IgD-negative memory B cell (primary cell): ENCODE results near the gene BCOR. TPM values are rescaled to one million over a fixed set of nuclear protein-coding genes. Genes with fewer than 3 reads are reported as not detected.

Experiments used
- H3K27ac Mint-ChIP-seq, 3 donors: one replicate each; pipeline ENCODE4 v1.8.0; 2020 to 2022; ENCODE audit warnings: mild to moderate bottlenecking in 3 of 3, mixed read lengths in 3 of 3, moderate library complexity in 1 of 3
- H3K27me3 Mint-ChIP-seq: one replicate; pipeline ENCODE4 v1.8.0; 2021; ENCODE audit warnings: mixed read lengths
- H3K36me3 Mint-ChIP-seq: one replicate; pipeline ENCODE4 v1.8.0; 2020; ENCODE audit warnings: mild to moderate bottlenecking, mixed read lengths
- H3K4me1 Mint-ChIP-seq, 3 donors: one replicate each; pipeline ENCODE4 v1.8.0; 2020 to 2022; ENCODE audit warnings: mixed read lengths in 3 of 3, mild to moderate bottlenecking in 1 of 3
- H3K4me3 Mint-ChIP-seq, 4 donors: one replicate each; pipeline ENCODE4 v1.8.0; 2020 to 2022; ENCODE audit warnings: mild to moderate bottlenecking in 4 of 4, mixed read lengths in 4 of 4, moderate library complexity in 3 of 4
- H3K9me3 Mint-ChIP-seq, 3 donors: one replicate each; pipeline ENCODE4 v1.8.0; 2020 to 2021; ENCODE audit warnings: mixed read lengths in 3 of 3, mild to moderate bottlenecking in 1 of 3
- polyA plus RNA-seq: library from polyadenylated mRNA; unstranded; fragments of 300-500 nt; fragmentation: Illumina TruSeq; gene quantifications from one replicate; pipeline ENCODE4 v1.2.3, GENCODE V29; 2021

The BCOR gene
- polyA plus RNA-seq, 1 donor from 2014 or later: 10.2 TPM

DNA sequence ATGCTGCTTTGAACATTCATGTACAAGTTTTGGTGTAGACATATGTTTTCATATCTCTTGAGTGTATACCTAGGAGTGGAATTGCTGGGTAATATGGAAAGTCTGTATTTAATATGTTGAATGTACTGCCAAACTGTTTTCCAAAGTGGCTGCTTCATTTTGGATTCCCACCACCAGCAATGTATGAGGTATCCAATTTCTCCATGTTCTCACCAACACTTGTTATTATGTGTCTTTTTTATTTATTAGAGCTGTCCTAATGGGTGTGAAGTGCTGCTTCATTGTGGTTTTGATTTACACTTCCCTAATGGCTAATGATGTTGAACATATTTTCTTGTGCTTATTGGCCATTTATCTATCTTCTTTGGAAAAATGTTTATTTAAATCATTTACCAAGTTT lies 60.4 kb downstream of the BCOR start:
- Mint-ChIP-seq H3K4me3 (no peak overlapping the region), H3K27me3 (peaks cover 4% of the 10 kb centered on the region), H3K27ac (no peak overlapping the region), H3K4me1 (peaks cover 0 to 6% (median 3%) of the 10 kb centered on the region in 3 donors), H3K36me3 (no peaks in the 10 kb centered on the region), H3K9me3 (peaks cover 1 to 5% (median 2%) of the 10 kb centered on the region in 3 donors)

DNA sequence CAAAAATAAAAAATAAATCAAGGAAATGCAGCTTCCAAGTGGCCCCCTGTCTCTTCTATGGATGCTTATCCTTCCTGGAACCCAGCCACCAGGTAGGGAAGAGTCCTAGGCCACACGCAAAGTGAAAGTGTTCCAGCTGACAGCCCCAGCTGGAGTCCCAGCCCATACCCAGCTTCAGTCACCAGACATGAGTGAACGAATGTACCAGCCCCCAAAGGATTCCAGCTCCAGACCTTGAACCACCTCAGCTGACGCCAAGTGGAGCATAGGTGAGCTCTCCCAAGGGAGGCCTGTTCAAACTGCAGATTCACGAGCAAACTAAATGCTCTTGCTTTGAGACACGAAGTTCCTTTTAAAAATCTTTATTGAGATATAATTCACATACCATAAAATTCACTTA lies 62.0 kb downstream of the BCOR start:
- H3K9me3 Mint-ChIP-seq: peaks cover 1 to 5% (median 2%) of the 10 kb centered on the region in 3 donors
- peaks cover 0 to 3% (median 2%) of the 10 kb centered on the region in 3 donors for H3K4me1 Mint-ChIP-seq
- no peak overlapping the region for H3K27ac Mint-ChIP-seq
- peaks cover 1% of the 10 kb centered on the region for H3K27me3 Mint-ChIP-seq
- no peak overlapping the region for H3K4me3 Mint-ChIP-seq
- no peaks in the 10 kb centered on the region for H3K36me3 Mint-ChIP-seq

DNA sequence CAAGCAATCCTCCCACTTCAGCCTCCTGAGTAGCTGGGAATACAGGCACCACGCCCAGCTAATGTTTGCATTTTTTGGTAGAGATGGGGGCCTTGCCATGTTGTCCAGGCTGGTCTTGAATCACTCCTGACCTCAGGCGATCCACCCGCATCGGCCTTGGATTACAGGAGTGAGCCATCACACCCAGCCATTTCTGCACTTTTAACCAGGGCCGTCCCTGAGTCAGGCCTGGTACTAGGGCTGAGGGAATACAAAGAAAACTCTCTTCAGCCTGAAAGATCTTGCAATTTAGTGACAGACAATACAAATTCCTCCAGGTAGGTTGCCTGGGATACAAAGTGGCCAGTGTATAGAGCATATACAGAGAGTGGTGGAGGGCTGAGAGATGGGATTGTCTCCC lies 65.8 kb downstream of the BCOR start:
- Mint-ChIP-seq H3K36me3 (no peaks in the 10 kb centered on the region), H3K4me3 (no peak overlapping the region), H3K9me3 (no peaks in the 10 kb centered on the region), H3K27me3 (no peaks in the 10 kb centered on the region), H3K27ac (no peak overlapping the region), H3K4me1 (peaks cover 0 to 1% (median 0%) of the 10 kb centered on the region in 3 donors)

DNA sequence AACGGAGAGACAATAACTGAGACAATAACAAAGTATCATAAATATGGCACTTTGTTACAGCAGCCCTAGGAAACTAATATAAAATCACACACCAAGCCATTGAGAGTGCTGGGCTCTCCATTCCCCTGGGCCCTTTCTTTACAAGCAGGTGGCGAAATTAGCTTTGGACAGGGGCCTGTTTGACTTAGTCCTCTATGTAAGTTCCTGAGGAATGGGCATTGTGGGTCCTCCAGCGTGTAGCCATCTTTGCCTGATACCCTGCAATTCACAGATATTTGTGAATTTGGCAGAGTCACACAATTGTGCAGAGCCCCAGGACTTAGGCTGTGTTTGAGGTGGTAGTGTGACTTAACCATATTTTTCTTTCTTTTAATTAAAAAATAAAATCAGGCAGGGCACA lies 67.6 kb downstream of the BCOR start:
- no peak overlapping the region for H3K4me3 Mint-ChIP-seq
- H3K36me3 Mint-ChIP-seq: no peaks in the 10 kb centered on the region
- H3K27me3 Mint-ChIP-seq: no peaks in the 10 kb centered on the region
- H3K4me1 Mint-ChIP-seq: peaks cover 0 to 2% (median 0%) of the 10 kb centered on the region in 3 donors
- H3K27ac Mint-ChIP-seq: no peak overlapping the region
- no peaks in the 10 kb centered on the region for H3K9me3 Mint-ChIP-seq

DNA sequence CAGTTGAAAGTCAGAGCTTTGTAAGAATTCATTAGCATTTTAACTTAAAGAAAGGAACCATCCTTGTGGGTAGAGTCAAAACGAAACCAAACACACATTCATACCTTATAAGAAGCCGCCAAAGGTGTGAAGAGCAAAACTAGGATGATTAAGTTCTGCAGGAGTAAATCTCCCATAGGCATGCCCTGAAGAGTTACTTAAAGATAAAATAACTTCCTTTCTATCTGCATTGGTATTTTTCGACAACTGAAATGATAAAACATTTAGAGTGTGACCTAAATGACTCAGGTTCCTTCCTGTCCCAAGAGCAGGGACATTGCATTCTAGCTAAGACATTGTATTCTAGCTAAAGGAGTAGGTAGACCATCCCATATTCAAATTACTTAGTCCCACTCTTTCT lies 75.3 kb downstream of the BCOR start:
- Mint-ChIP-seq H3K27ac (peak overlapping the region in 1 of 3 donors; percentile 23), H3K4me1 (peaks cover 0 to 8% (median 6%) of the 10 kb centered on the region in 3 donors), H3K36me3 (no peaks in the 10 kb centered on the region), H3K9me3 (no peaks in the 10 kb centered on the region), H3K4me3 (peak overlapping the region in 1 of 4 donors; percentile 5), H3K27me3 (peaks cover 4% of the 10 kb centered on the region)

DNA sequence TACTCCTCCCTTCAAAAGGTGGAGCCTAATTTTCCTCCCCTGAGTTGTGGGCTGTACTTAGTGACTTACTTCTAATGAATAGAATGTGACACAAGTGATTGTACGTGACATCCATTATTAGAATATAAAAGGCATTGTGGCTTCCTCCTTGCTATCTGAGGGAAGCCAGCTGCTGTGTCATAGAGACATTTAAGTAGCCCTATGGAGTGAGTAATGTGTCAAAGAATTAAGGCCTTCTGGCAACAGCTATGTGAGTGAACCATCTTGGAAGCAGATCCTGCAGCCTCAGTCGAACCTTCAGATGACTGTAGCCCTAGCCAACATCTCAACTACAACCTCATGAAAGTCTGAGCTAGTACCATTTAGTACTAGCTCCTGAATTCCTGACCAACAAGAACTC lies 76.1 kb downstream of the BCOR start:
- Mint-ChIP-seq H3K9me3 (no peaks in the 10 kb centered on the region), H3K36me3 (no peaks in the 10 kb centered on the region), H3K4me1 (peaks cover 0 to 6% (median 6%) of the 10 kb centered on the region in 3 donors), H3K27me3 (peaks cover 5% of the 10 kb centered on the region), H3K27ac (no peak overlapping the region), H3K4me3 (peak overlapping the region in 1 of 4 donors; percentile 17)

DNA sequence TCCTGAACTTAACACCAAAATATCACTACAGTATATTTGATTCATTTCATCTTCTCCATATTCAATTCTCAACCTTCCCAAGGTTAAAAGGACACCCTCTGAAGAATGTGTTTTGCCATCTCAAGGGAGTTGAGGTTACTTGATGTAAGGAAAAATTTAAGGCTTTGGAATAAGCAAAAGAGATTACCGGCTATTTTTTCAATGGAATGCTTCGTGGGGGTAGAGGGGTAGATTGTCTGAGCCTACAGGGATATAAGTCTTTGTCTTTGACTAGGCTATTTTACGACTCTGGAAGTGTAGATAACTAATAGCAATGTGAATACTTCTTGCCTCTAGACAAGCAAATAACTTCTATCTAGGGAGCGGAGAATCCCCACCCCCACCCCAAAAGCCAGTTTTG lies 78.2 kb downstream of the BCOR start:
- no peak overlapping the region for H3K27ac Mint-ChIP-seq
- peaks cover 0 to 11% (median 6%) of the 10 kb centered on the region in 3 donors for H3K4me1 Mint-ChIP-seq
- H3K27me3 Mint-ChIP-seq: peaks cover 7% of the 10 kb centered on the region
- no peak overlapping the region for H3K4me3 Mint-ChIP-seq
- no peaks in the 10 kb centered on the region for H3K9me3 Mint-ChIP-seq
- H3K36me3 Mint-ChIP-seq: no peaks in the 10 kb centered on the region

DNA sequence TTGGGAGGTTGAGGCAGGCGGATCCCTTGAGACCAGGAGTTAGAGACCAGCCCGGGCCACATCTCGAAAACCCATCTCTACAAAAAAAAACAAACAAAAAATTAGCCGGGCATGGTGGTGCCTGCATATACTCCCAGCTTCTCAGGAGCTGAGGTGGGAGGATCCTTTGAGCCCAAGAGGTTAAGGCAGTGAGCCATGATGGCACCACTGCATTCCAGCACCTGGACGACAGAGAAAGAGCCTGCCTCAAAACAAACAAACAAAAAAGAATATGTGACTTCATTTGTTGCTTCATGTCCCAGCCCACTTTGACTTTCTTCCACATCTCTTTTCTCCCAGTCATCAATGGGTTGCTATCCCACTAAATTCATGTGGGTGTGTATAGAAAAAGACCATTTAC lies 79.7 kb downstream of the BCOR start:
- Mint-ChIP-seq H3K9me3 (no peaks in the 10 kb centered on the region), H3K27me3 (peaks cover 4% of the 10 kb centered on the region), H3K27ac (no peak overlapping the region), H3K36me3 (no peaks in the 10 kb centered on the region), H3K4me1 (peaks cover 0 to 11% (median 6%) of the 10 kb centered on the region in 3 donors), H3K4me3 (no peak overlapping the region)

DNA sequence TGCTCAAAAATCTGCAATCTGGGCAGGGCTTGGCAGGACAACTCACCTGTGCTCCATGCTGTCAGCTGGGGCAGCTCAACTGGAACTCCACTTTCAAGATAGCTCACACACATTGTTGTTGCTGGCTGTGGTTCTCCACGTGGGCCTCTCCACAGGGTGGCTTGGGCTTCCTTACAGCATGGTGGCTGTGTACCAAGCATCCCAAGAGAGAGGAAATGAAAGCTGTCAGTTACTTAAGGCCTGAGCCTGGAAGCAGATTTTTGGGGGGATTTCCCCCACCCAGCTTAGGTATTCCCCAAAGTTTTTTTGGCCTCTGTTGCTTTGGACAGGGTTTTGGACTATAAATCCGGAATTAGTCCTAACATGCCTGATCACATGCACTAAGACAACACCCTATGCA lies 81.0 kb downstream of the BCOR start:
- Mint-ChIP-seq H3K4me3 (peak overlapping the region in 2 of 4 donors; percentile 21 to 66), H3K9me3 (no peaks in the 10 kb centered on the region), H3K36me3 (no peaks in the 10 kb centered on the region), H3K27ac (peak overlapping the region in 2 of 3 donors; percentile 25 to 53), H3K27me3 (peaks cover 9% of the 10 kb centered on the region), H3K4me1 (peaks cover 0 to 8% (median 4%) of the 10 kb centered on the region in 3 donors)

DNA sequence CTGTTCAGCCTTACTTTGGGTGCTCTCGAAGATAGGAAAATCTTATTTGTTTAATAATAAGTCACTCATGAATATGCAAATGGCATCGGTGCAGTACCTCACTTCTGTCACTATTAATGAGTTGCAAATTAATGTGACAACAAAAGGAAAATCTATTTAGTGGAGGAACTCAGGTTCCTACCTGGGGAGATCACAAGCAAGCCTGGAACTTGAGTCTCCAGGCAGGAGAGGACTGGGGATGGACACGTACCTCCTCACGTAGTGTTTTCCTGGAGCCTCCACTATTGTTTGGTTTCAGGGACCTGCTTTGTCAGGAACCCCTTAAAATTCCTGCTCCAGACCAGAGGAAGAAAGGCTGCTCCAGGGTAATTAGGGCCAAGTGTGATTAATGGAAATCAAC lies 82.1 kb downstream of the BCOR start:
- peaks cover 18% of the 10 kb centered on the region for H3K27me3 Mint-ChIP-seq
- H3K36me3 Mint-ChIP-seq: no peaks in the 10 kb centered on the region
- no peaks in the 10 kb centered on the region for H3K9me3 Mint-ChIP-seq
- peak overlapping the region in 1 of 3 donors; percentile 78 for H3K27ac Mint-ChIP-seq
- peak overlapping the region in 1 of 4 donors; percentile 66 for H3K4me3 Mint-ChIP-seq
- peaks cover 0 to 14% (median 8%) of the 10 kb centered on the region in 3 donors for H3K4me1 Mint-ChIP-seq

DNA sequence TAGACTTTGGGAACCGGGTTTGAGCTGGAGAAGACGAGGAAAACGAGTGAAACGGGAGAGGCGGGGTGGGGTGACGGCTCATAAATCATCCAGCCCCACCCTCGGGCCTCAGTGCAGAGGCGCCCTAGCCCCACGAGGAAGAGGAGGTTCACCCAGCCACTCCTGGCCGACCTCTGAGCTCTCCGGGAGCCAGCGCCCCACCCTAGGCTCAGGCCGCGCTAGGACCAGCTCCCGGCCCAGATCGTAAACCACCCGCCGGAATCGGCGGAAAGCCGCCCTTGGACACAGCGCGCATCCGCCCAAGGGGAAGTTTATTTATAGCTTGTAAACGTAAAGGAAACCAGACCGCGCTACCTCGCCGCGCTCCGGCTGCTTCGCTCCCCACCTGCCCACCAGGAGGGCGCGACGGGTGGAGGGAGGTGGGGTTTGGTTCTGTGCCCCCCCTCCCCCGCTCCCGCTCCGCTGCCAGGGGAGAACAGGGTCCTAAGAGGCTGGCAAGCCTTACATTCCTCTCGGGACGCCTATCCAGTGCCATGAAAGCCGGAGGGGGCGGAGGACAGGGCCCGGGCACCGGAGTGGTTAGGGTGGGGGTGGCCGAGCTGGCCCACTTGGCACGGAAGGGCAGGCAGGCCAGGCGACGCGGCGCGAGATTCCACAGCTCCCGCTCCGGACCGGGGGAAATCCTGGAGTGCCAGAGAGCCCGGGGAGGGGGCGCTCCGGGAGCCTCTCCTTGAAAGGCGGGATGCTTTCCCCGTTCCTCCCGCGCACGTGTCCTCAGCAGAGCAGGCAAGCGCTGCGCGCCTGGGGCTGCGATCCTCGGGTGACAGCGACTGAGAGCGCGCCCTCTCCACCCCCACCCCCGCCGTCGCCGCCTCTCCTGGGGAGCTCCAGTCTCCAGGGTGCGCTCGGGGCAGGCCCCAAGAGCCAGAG lies 84.2 kb downstream of the BCOR start:
- peak overlapping the region; percentile 80 to 91 (median 86) for H3K4me3 Mint-ChIP-seq
- no peaks in the 10 kb centered on the region for H3K36me3 Mint-ChIP-seq
- peaks cover 31% of the 10 kb centered on the region for H3K27me3 Mint-ChIP-seq
- no peaks in the 10 kb centered on the region for H3K9me3 Mint-ChIP-seq
- peak overlapping the region; percentile 35 to 88 (median 39) for H3K27ac Mint-ChIP-seq
- H3K4me1 Mint-ChIP-seq: peaks cover 5 to 21% (median 8%) of the 10 kb centered on the region in 3 donors

DNA sequence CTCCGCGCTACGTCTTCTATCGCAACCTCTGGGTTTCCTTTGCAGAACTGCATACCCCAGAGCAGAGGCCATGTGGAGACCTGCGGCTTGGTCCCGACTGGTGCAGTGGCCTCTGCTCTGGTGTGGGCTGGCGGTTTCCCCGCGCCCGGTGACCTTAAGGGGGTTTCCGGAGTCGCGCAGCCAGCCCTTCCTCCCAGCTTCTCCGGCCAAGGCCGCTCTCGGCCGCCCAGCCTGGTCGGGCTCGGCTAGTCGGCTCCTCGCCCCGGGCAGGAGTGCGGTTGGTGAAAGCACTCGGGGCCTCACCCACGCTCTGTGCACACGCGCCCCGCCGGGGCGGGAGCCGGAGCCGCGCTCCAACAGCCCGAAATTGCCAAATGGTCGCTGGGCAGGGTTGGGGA lies 84.9 kb downstream of the BCOR start:
- peak overlapping the region; percentile 80 to 91 (median 86) for H3K4me3 Mint-ChIP-seq
- peaks cover 35% of the 10 kb centered on the region for H3K27me3 Mint-ChIP-seq
- no peaks in the 10 kb centered on the region for H3K9me3 Mint-ChIP-seq
- peak overlapping the region in 2 of 3 donors; percentile 35 to 88 for H3K27ac Mint-ChIP-seq
- peaks cover 5 to 22% (median 8%) of the 10 kb centered on the region in 3 donors for H3K4me1 Mint-ChIP-seq
- no peaks in the 10 kb centered on the region for H3K36me3 Mint-ChIP-seq

DNA sequence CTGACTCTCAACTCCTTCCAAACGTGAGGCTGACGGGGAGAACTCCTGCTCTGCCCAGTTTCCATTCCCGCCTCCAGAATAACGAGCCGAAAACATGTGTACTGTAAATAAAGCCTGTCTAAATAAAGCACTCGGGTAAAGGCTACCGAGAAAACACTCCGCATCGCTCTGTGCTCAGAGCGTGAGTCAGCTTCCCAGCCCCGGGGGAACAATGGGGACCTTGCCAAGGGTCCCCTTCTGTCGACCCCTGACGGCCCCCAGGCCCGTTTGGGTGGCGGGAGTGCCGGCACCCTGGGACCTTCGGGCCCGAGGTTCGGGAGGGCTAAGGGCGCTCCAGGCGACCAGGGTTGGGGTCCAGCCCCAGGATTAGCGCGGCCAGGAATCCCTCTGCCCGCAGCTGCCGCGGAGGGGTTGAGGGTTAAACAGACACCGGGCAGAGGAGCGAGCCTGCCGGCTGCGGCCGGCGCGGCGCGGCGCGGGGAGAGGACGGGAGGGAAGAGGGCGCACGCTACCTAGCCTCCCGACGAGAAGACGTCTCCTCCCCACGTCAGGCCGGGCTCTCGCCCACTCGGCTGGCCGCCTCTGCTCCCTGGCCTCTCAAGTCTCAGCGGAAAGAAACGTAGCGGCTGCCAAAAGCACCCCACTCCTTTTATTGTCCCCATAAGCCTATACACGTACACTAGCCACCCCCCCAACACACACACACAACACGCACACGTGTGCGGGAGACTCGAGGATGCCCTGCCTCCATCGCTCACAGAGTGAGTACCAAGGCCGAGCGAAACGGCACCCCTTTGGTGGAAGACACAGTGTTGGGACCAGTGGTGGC lies 85.5 kb downstream of the BCOR start:
- peak overlapping the region; percentile 17 to 88 (median 76) for H3K27ac Mint-ChIP-seq
- H3K36me3 Mint-ChIP-seq: no peaks in the 10 kb centered on the region
- H3K27me3 Mint-ChIP-seq: peaks cover 39% of the 10 kb centered on the region
- peaks cover 8 to 28% (median 9%) of the 10 kb centered on the region in 3 donors for H3K4me1 Mint-ChIP-seq
- no peaks in the 10 kb centered on the region for H3K9me3 Mint-ChIP-seq
- peak overlapping the region; percentile 18 to 84 (median 55) for H3K4me3 Mint-ChIP-seq

DNA sequence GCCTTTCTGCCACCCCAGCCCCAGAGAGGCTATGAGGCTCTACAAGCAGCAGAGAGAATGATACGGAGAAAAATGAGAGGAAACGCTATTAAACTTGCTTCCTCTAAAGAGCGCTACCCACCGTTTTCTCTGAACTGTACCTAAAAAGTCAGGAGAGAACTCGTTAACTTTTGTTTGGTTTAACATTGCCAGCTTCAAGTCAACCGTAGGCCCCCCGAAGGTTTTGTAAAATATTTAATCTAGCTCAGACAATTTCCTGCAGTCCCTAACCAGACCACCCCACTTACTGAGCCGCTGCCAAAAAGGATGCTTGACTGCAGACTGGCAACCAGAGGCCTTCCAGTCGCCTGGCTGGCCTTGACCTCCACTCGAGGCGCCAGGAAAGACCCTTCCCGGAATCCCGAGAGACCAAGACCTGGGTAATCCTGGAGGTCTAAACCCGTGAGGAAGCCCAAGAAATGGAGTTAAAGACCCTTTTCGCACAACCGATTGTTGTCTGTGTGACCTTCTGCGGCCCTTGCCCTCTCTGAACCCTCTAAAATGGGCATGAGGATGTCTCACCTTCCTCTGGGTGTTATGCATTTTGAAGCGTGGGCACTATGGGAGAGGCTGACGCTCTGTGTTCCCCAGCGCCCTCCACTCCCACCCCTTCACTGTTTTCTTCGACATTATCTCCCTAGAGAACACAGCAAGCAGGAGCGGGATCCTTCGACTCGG lies 86.3 kb downstream of the BCOR start:
- Mint-ChIP-seq H3K36me3 (no peaks in the 10 kb centered on the region), H3K4me3 (peak overlapping the region in 2 of 4 donors; percentile 18 to 81), H3K27ac (peak overlapping the region; percentile 17 to 88 (median 76)), H3K4me1 (peaks cover 8 to 36% (median 9%) of the 10 kb centered on the region in 3 donors), H3K9me3 (no peaks in the 10 kb centered on the region), H3K27me3 (peaks cover 45% of the 10 kb centered on the region)
